HG03060 (cell line): ENCODE measurements around the gene RBM41.
"Not testable (repeated sequence)": the region's sequence is repeated elsewhere in the genome, so short reads cannot be mapped to it uniquely, and the experiment has no call there.

Experiments used
- ATAC-seq: cut with Tn5 transposase; IDR thresholded peaks from one replicate; pipeline ENCODE4 v1.9.1; 2021; ENCODE audit warnings: low read depth, moderate number of reproducible peaks; ENCODE audit not compliant: unreplicated experiment

RBM41 gene

DNA sequence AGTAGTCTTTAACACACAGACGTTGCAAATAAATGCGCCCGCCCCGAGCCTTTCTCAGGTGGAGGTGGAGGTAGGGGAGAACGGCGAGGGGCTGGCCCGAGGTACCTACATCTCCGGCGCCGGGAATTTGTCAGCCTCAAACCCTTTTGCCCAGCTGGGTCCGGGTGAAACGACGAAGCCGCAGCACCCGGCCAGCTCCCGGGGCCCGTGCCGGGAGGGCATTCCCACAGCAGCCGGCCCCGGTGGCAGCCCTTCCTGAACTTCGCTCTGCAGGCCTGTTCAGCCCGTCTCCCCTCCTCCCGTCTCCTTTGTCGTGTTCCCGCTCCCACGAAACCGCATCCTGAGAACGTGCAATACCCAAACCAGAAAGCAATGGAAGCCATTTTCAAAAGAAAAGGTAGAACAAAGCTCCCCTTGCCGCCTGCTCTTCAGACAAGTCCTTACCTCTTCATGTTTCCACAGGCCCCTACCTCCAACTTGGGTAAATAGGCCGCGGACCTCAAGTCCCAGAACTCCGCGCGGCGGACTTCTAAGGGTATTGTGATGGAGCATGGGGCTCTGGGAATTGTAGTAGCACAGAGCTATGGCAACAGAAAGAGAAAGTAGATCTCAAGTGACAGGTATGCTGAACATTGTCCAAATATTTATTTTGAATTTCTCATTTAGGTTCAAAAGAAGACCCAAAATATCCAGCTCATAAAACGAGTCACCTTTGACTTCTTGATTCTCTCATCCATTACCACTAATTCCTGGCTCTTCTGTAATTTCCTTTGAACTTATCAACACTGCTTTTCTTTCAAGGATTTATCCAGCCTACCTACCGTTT, at the start of gene RBM41:
RBM41 (minus strand) TSS at position 501 of the 826 bp plus-strand sequence; CDS start at position 452, 49 bp downstream.
- ATAC-seq: peak; percentile 97

DNA sequence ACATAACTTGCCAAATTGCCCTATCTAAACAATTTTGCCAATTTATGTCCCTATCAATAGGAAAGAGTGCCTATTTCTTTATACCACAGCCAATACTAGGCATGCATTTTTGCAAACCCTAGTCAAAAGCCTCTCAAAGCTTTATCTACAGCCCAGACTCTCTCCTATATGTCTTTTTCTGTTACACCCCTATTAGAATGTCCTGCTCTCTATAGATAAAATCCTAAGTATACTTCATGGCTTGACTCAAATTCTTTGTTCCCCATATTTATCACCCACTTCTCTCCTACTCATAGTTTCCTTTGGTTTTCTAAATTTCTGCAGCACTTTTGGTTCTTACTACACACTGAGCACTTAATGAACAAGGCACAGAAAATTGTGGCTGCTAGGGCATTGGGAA, 49.6 kb upstream of the RBM41 start:
- ATAC-seq: no peak

DNA sequence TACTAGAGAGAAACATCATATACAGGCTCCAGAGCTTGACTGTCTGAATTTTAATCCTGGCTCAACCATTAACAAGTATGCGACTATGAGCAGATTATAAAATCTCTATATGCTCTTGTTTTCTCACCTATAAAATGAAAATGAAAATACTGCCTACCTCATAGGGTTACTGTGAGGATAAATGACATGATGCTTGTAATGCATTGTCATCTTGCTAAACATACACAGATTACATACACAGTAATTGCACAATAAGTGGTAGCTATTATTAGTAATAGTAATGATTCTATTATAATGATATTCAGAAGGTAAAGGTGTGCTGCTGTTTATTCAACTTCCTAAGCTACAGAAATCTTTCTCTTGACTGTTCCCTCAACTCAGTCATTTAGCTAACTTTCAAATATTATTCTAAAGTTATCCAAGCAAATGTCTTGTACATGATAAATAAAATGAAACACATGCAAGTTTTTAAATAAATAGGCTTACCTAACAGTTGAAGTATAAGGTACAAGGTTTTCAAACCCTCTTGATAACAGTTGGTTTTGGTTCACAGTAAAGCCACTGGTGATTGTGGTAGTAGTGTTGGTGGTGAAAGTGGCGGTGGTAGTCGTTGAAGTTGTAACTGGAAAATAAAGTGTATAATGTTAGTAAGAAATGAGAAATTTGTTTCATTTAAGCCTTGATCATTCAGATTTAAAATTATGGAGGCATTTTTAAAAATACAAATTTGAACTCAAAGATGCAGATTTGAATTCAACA, 48.7 kb upstream of the RBM41 start:
- ATAC-seq: no peak

DNA sequence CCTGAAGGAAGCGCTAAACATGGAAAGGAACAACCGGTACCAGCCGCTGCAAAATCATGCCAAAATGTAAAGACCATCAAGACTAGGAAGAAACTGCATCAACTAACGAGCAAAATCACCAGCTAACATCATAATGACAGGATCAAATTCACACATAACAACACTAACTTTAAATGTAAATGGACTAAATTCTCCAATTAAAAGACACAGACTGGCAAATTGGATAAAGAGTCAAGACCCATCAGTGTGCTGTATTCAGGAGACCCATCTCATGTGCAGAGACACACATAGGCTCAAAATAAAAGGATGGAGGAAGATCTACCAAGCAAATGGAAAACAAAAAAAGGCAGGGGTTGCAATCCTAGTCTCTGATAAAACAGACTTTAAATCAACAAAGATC, 39.0 kb upstream of the RBM41 start:
- ATAC-seq: not testable (repeated sequence)

DNA sequence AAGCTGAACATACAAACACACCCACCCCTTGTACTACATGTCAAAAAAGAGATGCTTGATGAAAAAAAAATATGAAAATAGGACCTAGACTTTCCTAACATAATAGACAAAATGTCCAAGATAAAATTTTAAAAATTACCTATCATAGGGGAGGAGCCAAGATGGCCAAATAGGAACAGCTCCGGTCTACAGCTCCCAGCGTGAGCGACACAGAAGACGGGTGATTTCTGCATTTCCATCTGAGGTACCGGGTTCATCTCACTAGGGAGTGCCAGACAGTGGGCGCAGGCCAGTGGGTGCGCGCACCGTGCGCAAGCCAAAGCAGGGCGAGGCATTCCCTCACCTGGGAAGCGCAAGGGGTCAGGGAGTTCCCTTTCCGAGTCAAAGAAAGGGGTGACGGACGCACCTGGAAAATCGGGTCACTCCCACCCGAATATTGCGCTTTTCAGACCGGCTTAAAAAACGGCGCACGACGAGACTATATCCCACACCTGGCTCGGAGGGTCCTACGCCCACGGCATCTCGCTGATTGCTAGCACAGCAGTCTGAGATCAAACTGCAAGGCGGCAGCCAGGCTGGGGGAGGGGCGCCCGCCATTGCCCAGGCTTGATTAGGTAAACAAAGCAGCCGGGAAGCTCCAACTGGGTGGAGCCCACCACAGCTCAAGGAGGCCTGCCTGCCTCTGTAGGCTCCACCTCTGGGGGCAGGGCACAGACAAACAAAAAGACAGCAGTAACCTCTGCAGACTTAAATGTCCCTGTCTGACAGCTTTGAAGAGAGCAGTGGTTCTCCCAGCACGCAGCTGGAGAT, 37.2 kb upstream of the RBM41 start:
- ATAC-seq: not testable (repeated sequence)

DNA sequence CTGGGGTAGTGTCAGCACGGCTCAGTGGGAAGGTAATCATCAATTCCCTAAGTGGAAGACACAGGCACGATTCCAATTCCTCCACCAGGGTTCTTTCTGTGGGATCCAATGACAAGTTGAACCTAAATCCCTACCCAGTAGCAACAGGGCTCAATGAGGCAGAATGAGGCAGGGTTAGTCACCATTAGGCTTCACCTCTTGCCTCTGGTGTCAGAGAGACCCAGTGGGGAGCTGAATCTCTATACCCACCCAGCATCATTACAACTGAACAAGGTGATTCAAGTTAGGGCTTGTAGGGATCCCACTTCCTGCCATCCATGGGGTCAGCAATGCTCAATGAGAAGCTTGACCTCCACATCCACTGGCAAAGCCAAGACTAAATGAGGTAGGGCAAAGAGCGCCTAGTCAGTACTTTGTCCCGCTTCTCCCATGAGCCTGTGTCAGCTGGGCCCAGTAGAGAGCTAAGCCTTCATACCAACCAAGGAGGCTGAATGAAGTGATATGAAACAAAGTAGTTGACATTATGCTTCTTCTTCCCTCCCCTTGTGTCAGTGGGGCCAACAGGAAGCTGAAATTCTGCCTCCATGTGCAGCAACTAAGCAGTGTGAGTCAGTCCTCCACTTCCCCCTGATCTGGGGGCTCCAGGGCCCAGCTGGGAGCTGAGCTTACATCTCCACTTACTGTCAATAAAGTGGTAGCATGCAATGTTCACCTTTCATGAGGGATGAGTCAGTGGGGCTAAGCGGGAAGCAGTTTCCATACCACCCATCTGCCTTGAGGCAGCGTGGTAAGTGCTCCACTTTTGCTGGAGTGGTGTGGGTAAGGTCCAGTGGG, 36.4 kb upstream of the RBM41 start:
- no peak for ATAC-seq

DNA sequence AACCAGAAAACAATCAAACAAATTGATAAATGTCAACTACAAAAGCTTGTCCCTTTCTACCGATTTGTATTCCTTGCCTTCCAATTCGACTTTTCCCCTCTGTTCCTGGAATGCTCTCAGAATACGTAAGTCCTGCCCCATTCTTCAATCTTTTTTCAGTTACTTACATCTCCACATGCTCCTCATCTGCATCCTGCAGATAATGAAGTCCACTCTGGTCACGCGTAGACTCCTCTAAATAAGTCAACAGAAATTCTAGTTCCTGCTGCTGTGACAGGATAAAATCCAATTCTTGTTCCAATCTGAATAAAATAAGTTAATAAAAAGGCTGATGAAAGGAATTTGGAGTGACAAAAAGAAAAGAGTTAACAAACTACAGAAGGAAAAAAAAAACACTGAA, 34.4 kb upstream of the RBM41 start:
- ATAC-seq: no peak

DNA sequence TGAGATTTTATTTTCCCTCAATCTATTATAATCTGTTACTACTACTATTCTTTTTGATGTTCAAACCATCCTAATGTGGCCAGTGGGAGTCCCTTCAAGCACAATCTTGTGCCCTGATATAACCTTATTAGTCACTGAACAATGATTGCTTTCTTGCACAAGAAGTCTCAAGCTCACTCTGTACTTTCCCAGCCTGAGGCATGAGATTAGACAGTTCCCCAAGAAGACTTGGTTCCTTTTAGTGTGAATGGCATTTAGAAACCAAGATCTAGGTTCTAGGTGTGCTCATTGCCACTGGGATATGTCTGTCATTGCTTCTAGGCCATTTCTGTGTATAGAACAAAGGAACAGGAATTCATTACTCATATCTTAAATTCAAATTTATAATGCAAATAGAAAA, 28.0 kb upstream of the RBM41 start:
- no peak for ATAC-seq

DNA sequence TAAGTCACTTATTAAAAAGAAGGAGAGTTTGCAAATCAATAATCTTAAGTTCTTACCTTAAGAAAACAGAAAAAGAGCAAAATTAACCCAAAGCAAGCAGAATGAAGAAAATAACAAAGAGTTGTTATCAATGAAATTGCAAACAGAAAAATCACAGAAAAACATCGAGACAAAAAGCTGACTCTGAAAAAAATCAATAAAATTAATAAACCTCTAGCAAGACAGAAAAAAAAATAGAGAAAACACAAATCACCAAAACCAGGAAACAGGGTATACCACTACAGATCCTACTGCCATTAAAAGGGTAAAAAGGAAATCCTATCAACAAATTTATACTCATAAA, 17.3 kb upstream of the RBM41 start:
- no peak for ATAC-seq

DNA sequence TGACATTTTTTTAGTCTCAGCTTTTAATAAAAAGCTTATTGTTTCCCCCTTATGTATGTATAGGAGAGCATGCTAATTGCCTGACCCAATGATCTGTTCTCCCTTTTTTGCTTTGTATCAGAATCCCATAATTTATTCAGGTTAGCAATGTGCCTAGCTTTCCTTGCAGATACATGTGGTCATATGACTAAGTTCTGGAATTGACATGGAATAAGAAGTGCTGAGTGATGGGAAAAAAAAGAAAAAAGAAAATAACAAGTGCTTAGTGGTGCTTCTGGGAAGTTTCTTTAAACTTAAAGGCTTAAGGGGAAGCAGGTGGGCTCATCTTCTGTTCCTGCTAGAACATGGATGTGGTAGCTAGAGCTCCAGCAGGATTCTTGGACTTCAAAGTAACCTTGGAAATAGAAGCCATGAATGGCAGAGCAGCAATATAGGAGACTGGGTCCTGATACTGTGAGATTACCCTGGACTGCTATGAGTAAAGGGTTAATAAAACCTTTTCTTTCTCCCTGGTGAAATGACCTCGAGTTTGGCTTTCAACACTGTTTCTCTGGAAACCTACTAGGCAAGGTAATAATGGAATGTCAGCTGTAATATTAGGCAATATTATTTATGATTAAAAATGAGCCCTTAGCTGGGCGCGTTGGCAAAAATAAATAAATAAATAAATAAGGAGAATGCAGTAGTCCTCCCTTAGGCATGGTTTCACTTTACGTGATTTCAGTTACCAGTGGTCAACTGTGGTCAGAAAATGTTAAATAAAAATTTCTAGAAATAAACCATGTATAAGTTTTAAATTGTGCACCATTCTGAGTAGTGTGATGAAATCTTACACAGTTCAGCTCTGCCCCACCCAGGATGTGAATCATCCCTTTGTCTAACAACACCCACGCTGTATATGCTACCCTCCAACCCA, 16.7 kb upstream of the RBM41 start:
- ATAC-seq: no peak

DNA sequence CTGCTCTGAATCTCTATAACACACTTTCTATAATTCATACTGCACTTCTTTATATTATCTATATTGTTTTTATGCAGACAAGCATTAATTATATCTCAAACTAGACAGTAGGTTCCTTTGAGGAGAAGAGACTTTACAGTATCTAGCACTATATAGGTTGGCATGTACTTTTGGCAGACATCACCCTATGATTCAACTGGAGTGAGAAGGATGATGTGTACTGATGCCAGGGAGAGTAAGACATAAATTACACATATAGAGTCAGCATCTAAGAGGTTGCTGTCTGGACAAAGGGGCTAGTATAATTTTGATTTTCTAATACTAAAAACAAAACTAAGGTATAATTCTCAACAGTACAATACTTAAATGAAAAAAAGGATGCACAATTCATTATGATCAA, 5.1 kb upstream of the RBM41 start:
- ATAC-seq: no peak

DNA sequence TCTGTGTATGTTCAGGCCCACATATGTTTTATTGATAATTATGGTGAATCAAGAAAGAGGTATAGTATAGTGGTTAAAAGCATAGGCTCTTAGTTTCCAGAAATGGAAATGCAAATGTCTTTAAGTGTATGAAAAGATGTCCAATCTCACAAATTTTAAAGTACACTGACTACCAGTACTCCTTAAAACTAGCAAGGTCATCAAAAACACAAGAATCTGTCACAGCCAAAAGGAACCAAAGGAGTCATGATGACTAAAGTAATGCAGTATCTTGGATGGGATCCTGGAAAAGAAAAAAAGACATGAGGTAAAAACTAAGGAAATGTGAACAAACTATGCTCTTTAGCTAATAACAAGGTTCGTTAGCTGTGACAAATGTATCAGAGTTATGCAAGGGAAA, 661 bp upstream of the RBM41 start:
- ATAC-seq: no peak

DNA sequence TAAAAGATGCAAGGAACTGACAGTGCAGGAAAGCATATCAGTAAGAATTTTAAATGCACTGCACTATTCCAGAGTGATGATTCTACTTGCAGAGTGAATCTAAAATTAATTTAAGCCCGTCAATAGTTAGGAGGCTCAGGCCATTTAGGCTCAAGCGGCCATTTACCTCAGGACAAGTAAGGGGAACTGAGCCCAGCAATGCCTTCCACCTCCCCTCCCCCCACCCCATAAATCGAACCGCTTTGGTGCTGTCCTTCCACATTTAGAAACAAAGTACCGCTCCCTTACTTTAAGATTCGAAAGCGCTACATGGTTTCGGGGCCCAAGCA, 665 bp downstream of the RBM41 start:
- ATAC-seq: peak; percentile 10

DNA sequence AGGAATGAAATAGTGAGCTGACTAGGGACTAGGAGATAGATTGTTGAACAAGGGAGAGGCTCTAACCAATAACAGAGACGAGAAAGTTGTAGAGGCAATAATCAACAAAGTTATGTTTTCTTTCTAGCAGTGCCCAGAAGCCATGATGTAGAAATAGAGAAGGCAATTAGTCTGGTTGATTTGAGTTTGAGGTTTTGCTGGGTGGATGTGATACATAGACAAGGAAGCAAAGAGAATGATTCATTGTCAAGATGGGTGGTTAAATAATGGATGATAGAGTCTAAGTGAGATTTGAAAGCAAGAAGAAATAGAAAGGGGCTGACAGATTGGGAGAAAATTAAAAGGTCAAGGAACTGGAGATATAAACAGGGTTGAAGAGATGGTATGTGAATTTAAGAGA, 11.2 kb downstream of the RBM41 start:
- no peak for ATAC-seq

DNA sequence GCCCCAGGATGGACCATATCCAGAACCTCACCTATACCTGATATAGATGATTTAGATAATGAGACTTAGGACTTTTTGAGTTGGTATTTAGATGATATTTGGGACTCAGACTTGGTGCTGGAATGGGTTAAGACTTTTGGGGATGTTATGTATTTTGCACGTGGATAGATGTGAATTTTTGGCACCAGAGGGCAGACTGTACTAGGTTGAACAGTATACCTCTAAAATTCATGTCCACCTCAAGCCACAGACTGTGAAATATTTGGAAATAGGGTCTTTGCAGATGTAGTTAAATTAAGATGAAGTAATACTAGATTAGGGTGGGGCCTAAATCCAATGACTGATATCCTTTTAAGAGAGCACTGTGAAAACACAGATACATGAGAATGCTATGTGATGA, 15.6 kb downstream of the RBM41 start:
- ATAC-seq: no peak

DNA sequence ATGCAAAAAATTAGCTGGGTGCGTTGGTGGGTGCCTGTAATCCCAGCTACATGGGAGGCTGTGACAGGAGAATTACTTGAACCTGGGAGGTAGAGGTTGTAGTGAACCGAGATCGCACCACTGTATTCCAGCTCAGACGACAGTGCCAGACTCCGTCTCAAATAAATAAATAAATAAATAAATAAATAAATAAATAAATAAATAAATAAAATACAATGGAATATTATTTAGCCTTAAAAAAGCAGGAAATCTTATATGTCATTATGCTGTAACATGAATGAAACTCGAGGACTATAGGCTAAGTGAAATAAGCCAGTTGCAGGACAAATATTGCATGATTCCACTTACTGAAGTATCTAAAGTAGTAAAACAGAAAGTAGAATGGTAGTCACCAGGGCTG, 42.5 kb downstream of the RBM41 start:
- ATAC-seq: no peak

DNA sequence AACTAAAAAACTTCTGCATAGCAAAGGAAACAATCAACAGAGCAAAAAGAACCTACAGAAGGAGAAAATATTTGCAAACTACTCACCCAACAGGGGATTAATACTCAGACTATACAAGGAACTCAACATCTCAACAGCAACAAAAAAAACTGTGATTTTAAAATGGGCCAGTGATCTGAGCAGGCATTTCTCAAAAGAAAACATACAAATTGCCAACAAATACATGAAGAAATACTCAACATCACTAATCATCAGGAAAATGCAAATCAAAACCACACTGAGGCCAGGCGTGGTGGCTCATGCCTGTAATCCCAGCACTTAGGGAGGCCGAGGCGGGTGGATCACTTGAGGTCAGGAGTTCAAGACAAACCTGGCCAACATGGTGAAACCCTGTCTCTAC, 60.9 kb downstream of the RBM41 start:
- not testable (repeated sequence) for ATAC-seq

DNA sequence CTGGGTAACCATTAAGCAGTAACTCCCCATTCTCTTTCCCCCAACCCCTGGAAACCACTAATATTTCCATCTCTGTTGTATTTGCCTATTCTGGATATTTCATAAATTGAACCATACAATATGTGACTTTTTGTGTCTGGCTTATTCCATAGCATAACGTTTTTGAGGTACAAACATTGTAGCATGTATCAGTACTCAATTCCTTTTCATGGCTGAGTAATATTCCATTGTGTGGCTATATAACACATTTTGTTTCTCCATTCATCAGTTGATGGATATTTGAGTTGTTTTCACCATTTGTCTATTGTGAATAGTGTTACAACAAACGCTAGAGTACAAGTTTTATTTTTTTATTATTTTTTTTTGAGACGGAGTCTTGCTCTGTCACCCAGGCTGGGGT, 63.6 kb downstream of the RBM41 start:
- ATAC-seq: no peak

DNA sequence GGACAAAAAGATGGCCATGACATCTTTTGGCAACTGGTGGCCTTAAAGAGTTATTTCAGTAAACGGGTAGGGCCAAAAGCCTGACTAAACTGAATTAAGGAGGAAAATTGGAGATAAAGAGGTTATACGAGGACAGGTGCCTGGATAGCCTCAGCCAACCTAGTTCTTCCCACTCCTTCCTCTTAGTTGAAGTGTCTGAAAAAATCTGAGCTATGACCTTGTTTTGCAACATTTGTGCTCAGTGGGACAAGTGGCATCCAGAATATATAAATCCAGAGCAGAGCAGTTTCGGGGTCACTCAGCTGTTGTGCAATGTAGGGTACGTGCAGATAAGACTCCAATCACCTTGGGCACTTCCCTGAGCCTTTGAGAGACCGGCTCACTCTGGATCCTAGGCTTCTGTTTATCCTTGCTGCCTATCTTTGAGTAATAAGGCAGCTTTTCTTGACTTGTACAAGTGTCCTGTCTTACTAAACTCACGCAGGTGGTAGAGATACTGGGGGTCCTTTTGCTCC, 68.4 kb downstream of the RBM41 start:
- ATAC-seq: no peak
